Heart right ventricle (tissue), 16 donors: ENCODE results near the gene SPHK2. TPM values are rescaled to one million over a fixed set of nuclear protein-coding genes. Genes with fewer than 3 reads are reported as not detected.

Source experiments
- ATAC-seq, 8 donors: fragments of 200-7000 bp; cut with Tn5 transposase; one replicate each; pipeline ENCODE4 v1.9.1; 2020; ENCODE audit warnings: mild to moderate bottlenecking in 8 of 8, moderate library complexity in 8 of 8, moderate number of reproducible peaks in 1 of 8
- DNase-seq, 2 donors: peaks; one replicate each; pipeline ENCODE4 v3.0.0-alpha.2; 2020
- H3K27ac ChIP-seq, 10 donors: fragments of 200-600 bp; sonication (generic) in 2 of 10; one replicate each; pipeline versions ENCODE4 v1.5.0 to v1.8.0; 2020 to 2022; ENCODE audit warnings: mild to moderate bottlenecking in 3 of 10
- H3K27me3 ChIP-seq, 7 donors: fragments of 200-600 bp; one replicate each; pipeline ENCODE4 v1.8.0; 2021 to 2022; ENCODE audit warnings: mild to moderate bottlenecking in 2 of 7
- H3K36me3 ChIP-seq, 9 donors: fragments of 200-600 bp; sonication (generic) in 1 of 9; one replicate each; pipeline versions ENCODE4 v1.5.0 to v1.8.0; 2020 to 2022; ENCODE audit warnings: mild to moderate bottlenecking in 2 of 9
- H3K4me1 ChIP-seq, 9 donors: fragments of 200-600 bp; sonication (generic) in 1 of 9; one replicate each; pipeline versions ENCODE4 v1.5.0 to v1.8.0; 2020 to 2022; ENCODE audit warnings: mild to moderate bottlenecking in 4 of 9
- H3K4me3 ChIP-seq, 10 donors: fragments of 200-600 bp; sonication (generic) in 2 of 10; one replicate each; pipeline versions ENCODE4 v1.5.0 to v1.8.0; 2020 to 2022; ENCODE audit warnings: mild to moderate bottlenecking in 7 of 10, moderate library complexity in 2 of 10
- H3K9me3 ChIP-seq, 11 donors: fragments of 200-600 bp in 10 of 11; sonication (generic) in 2 of 11; one replicate each; pipeline versions ENCODE4 v1.5.0 to v1.8.0; 2013 to 2022; ENCODE audit warnings: mild to moderate bottlenecking in 2 of 11, control low read depth in 1 of 11, moderate library complexity in 1 of 11
- WGBS, 2 donors: extraction: QIAGEN DNeasy Blood & Tissue Kit; methylation state at CpG; one replicate each; pipeline ENCODE4 v1.1.7; 2013; ENCODE audit warnings: inconsistent platforms in 1 of 2; 5-methylcytosine and 5-hydroxymethylcytosine counted together
- intact Hi-C, 10 donors: fragments of 100-400 bp; cut with DNase I; formaldehyde crosslinking; loops; one replicate each; pipeline versions ENCODE4 v1.11.1 to v1.14.2; 2022
- polyA plus RNA-seq, 2 donors: library from polyadenylated mRNA; stranded (reverse); fragments of 200-250 nt; gene quantifications; one replicate each; pipeline ENCODE4 v1.2.3, GENCODE V29; 2013
- total RNA-seq, 10 donors: library from RNA; stranded (reverse); fragmentation: NEBNext Ultra II Directional in 3 of 10; extraction: Animal tissue kit (Norgen Biotek cat#: 25700) in 3 of 10; gene quantifications; one replicate each; pipeline versions ENCODE4 v1.2.1 to v1.2.4, GENCODE V29; 2021 to 2023
- TF ChIP-seq, protein P1 (sequence below), 9 donors: fragments of 200-600 bp; sonication (generic) in 2 of 9; IDR thresholded peaks; one replicate each; pipeline versions ENCODE4 v1.5.0 to v1.8.0; 2021 to 2022; ENCODE audit warnings: antibody characterized with exemption in 9 of 9, mild to moderate bottlenecking in 5 of 9, moderate library complexity in 1 of 9
- donor health status: Arrhythmogenic right ventricular cardiomyopathy.
- donor health status: ischemic (EF 13 %, LVEDD 7.1; RV severe dilation, severe dysfunction).
- donor health status: healthy with polysubstance abuse.
- donor health status: DM: no; HTN: yes; CAD: no.
- donor health status: DM: no; HTN: no; CAD: no.
- donor health status: ischemic (EF 25% LVEDD 6.9; RV normal size, moderate dysfunction).
- donor health status: ischemic (EF 25% LVEDD 5.7; RV mildly dilated, moderate dysfunction).
- donor health status: healthy.
- donor health status: DM: yes; HTN: yes; CAD: no.
- donor health status: Ischemic cardiomyopathy.
- donor health status: ischemic (EF 35%, LVEDD 5.7; RV mildly dilated, moderate dysfunction).
- donor health status: nonischemic (EF 11% LVEDD 7.7; RV severe dilation, severe dysfunction).
- donor health status: DM: yes; HTN: yes; CAD: no.
- donor health status: PGD.
- donor health status: ischemic (EF 29% LVEDD 5.4; RV normal size, mild dysfunction).
- donor health status: nonischemic (EF 23%, LVEDD 6.1; RV moderate dilation, normal function).

Gene SPHK2
- total and polyA plus RNA-seq, 12 donors = 5.7 to 15.9 (median 8.2) TPM

DNA sequence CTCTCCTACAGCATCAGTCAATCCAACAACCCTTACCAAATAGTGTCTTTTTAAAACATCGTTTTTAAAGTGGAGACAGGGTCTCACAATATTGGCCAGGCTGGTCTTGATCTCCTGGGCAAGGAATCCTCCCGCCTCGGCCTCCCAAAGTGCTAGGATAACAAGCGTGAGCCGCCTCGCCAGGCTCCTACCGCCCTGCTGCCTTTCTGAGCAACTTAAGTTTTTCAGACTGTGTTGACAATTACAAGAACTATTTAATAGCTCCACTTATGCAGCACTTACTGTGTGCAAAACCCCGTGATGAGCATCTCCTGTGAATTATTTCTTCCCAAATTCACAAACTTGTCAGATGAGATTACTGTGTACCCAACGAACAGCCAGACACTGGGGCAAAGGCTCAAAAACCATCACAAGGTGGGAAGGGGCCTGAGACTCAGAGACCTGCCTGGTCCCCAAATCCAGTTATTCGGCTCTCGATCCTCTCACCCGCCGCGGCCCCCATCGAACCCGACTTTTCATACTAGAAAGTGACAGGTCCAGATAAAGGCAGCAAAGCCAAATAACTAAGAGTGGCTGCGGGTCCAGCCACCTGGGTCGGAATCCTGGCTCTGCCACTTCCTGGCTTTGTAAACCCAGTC, 909 bp upstream of the SPHK2 start:
- DNase-seq (no peak), ATAC-seq (no peak)
- intact Hi-C loops = loop anchor here in 1 of 10 donors (1.0 kb wide), 1 partner anchor 29 kb away; no protein-coding TSS in a partner anchor
- Histone ChIP-seq H3K4me1 (peaks cover 14 to 53% (median 33%) of the 10 kb centered on the region in 9 donors), H3K9me3 (no peaks in the 10 kb centered on the region), H3K27ac (peak overlapping the region; percentile 53 to 92 (median 88)), H3K36me3 (peaks cover 0 to 39% (median 22%) of the 10 kb centered on the region in 9 donors), H3K4me3 (peak overlapping the region; percentile 74 to 95 (median 81)), H3K27me3 (no peaks in the 10 kb centered on the region)
- TF ChIP-seq, protein P1, sequence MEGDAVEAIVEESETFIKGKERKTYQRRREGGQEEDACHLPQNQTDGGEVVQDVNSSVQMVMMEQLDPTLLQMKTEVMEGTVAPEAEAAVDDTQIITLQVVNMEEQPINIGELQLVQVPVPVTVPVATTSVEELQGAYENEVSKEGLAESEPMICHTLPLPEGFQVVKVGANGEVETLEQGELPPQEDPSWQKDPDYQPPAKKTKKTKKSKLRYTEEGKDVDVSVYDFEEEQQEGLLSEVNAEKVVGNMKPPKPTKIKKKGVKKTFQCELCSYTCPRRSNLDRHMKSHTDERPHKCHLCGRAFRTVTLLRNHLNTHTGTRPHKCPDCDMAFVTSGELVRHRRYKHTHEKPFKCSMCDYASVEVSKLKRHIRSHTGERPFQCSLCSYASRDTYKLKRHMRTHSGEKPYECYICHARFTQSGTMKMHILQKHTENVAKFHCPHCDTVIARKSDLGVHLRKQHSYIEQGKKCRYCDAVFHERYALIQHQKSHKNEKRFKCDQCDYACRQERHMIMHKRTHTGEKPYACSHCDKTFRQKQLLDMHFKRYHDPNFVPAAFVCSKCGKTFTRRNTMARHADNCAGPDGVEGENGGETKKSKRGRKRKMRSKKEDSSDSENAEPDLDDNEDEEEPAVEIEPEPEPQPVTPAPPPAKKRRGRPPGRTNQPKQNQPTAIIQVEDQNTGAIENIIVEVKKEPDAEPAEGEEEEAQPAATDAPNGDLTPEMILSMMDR (IDR thresholded peaks at IDR 0.05) = no peak
- 1 to 2% methylated on average over 18 of the region's 18 CpGs for WGBS, 2 donors

- WGBS, 2 donors = 30 to 31% methylated on average over 6 of the region's 6 CpGs
- DNase-seq (no peak), ATAC-seq (no peak)
- H3K36me3 ChIP-seq = peaks cover 0 to 36% (median 22%) of the 10 kb centered on the region in 9 donors
- H3K27ac ChIP-seq = peak overlapping the region; percentile 64 to 93 (median 88)
- H3K27me3 ChIP-seq = no peaks in the 10 kb centered on the region
- peak overlapping the region; percentile 26 to 95 (median 78) for H3K4me3 ChIP-seq
- peaks cover 18 to 66% (median 39%) of the 10 kb centered on the region in 9 donors for H3K4me1 ChIP-seq
- intact Hi-C loops = no loop called here
- TF ChIP-seq, protein P1 (IDR thresholded peaks at IDR 0.05) = no peak
- H3K9me3 ChIP-seq = no peaks in the 10 kb centered on the region
Measured at GRCh38 chr19:48619692-48620585, 633 bp downstream of the SPHK2 start.

- DNase-seq (no peak), ATAC-seq (no peak)
- H3K27ac ChIP-seq = peak overlapping the region in 9 of 10 donors; percentile 37 to 85 (median 67)
- H3K4me1 ChIP-seq = peaks cover 6 to 46% (median 20%) of the 10 kb centered on the region in 9 donors
- 22 to 24% methylated on average over 8 of the region's 8 CpGs for WGBS, 2 donors
- peak overlapping the region in 8 of 10 donors; percentile 19 to 58 (median 52) for H3K4me3 ChIP-seq
- H3K27me3 ChIP-seq = no peaks in the 10 kb centered on the region
- no peaks in the 10 kb centered on the region for H3K9me3 ChIP-seq
- TF ChIP-seq, protein P1 (IDR thresholded peaks at IDR 0.05) = no peak
- H3K36me3 ChIP-seq = peaks cover 0 to 33% (median 0%) of the 10 kb centered on the region in 9 donors
- intact Hi-C loops = no loop called here
Measured at GRCh38 chr19:48623556-48624066, 4.3 kb downstream of the SPHK2 start.

DNA sequence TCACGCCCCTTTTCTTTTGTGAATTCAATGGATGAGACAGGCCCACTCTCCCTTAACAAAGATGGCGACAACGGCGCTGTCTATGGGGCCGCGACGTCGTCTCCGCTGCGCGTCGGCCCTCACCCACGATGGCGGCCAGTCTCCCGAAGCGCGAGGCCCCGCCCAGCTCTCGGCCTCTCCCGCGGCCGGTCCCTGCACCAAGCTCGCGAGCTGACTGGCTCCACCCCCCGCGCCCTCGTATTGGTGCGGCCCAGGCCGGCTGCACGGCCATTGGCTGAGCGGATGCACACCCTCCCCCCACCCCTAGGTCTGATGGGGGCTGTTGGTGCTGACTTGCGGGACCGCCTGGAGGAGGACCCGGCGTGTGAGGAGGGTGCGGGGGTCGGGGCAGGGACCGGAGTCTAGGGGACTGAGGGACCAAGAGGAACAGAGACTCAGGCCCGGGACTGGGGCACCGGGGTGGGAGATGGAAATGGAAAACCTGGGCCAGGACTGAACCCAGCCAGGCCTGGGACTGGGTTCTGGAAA, 4.8 kb downstream of the SPHK2 start:
- ATAC-seq (peak; percentile 83 to 89 (median 86)), DNase-seq (peak; percentile 98 to 99)
- Histone ChIP-seq H3K27ac (peak overlapping the region in 9 of 10 donors; percentile 64 to 85 (median 73)), H3K4me3 (peak overlapping the region in 9 of 10 donors; percentile 36 to 58 (median 49)), H3K9me3 (no peaks in the 10 kb centered on the region), H3K36me3 (peaks cover 0 to 39% (median 0%) of the 10 kb centered on the region in 9 donors), H3K27me3 (no peaks in the 10 kb centered on the region), H3K4me1 (peaks cover 6 to 46% (median 20%) of the 10 kb centered on the region in 9 donors)
- intact Hi-C loops = no loop called here
- WGBS, 2 donors = 0 to 1% methylated on average over 40 of the region's 40 CpGs
- TF ChIP-seq, protein P1 (IDR thresholded peaks at IDR 0.05) = no peak
